B cell (primary cell): ENCODE data around the gene ZNF423. TPM values are rescaled to one million over a fixed set of nuclear protein-coding genes. Genes with fewer than 3 reads are reported as not detected.

Experiments used
- ATAC-seq: fragments of 200-7000 bp; cut with Tn5 transposase; one replicate; pipeline ENCODE4 v1.10.0; 2021; ENCODE audit warnings: low read depth, mild to moderate bottlenecking, moderate number of reproducible peaks, moderate library complexity
- CTCF ChIA-PET: fragments of 350-600 bp; sonication (Branson Sonifier 250); formaldehyde crosslinking; loops from one replicate; lab custom pipeline; 2021; ENCODE audit warnings: antibody characterized with exemption, inconsistent platforms; lab: Charles Lee
- POLR2A ChIA-PET: fragments of 350-600 bp; sonication (Branson Sonifier 250); formaldehyde crosslinking; loops from one replicate; lab custom pipeline; 2021; ENCODE audit warnings: antibody characterized with exemption; lab: Charles Lee
- DNase-seq: peaks from one replicate; pipeline ENCODE4 v3.0.0; 2013
- H2AFZ ChIP-seq: 2 replicates; pipeline ENCODE4 v1.6.1; 2012; ENCODE audit warnings: mild to moderate bottlenecking, low read depth, low read length; ENCODE audit not compliant: insufficient read depth, poor library complexity, severe bottlenecking
- H3K27ac ChIP-seq, 2 donors: 1 replicate in 1 of 2; 2 replicates in 1 of 2; pipeline ENCODE4 v1.5.1; 2012 to 2013; ENCODE audit warnings: low read length in 2 of 2, mild to moderate bottlenecking in 2 of 2, moderate library complexity in 1 of 2
- H3K27me3 ChIP-seq, 4 experiments: fragments of 200-600 bp in 1 of 4; sonication (generic) in 1 of 4; replicated peaks in 1 of 4; 1 replicate in 2 of 4; 2 replicates in 2 of 4; pipeline versions ENCODE4 v1.6.1 to v1.7.0; 2013 to 2016; ENCODE audit warnings: low read length in 3 of 4, mild to moderate bottlenecking in 2 of 4, mixed read lengths in 1 of 4, moderate library complexity in 1 of 4; ENCODE audit not compliant: insufficient read depth in 4 of 4, control insufficient read depth in 3 of 4; ENCODE audit errors: control extremely low read depth in 1 of 4
- H3K36me3 ChIP-seq, 2 experiments: replicated peaks in 1 of 2; 1 replicate in 1 of 2; 2 replicates in 1 of 2; pipeline versions ENCODE4 v1.6.1 to v1.7.1; 2013; ENCODE audit warnings: low read length in 1 of 2; ENCODE audit not compliant: insufficient read depth in 2 of 2, control insufficient read depth in 1 of 2; ENCODE audit errors: control extremely low read depth in 1 of 2, extremely low read depth in 1 of 2
- H3K4me1 ChIP-seq, 2 donors: fragments of 200-600 bp in 1 of 2; sonication (generic) in 1 of 2; 1 replicate in 1 of 2; 2 replicates in 1 of 2; pipeline versions ENCODE4 v1.5.1 to v1.6.1; 2013 to 2017; ENCODE audit warnings: low read length in 2 of 2; ENCODE audit not compliant: control insufficient read depth in 2 of 2, insufficient read depth in 2 of 2
- H3K4me2 ChIP-seq: replicated peaks from 2 replicates; pipeline ENCODE3; 2012; ENCODE audit warnings: mild to moderate bottlenecking, low read depth, low read length; ENCODE audit not compliant: poor library complexity, severe bottlenecking
- H3K4me3 ChIP-seq, 5 experiments: fragments of 200-600 bp in 1 of 5; sonication (generic) in 1 of 5; 1 replicate in 3 of 5; 2 replicates in 2 of 5; pipeline versions ENCODE4 v1.5.1 to v1.7.0; 2011 to 2016; ENCODE audit warnings: low read length in 4 of 5, mild to moderate bottlenecking in 4 of 5, low read depth in 2 of 5, control low read depth in 1 of 5, moderate library complexity in 1 of 5; ENCODE audit not compliant: insufficient read depth in 1 of 5; ENCODE audit errors: control extremely low read depth in 1 of 5, extremely low read depth in 1 of 5
- H3K79me2 ChIP-seq: fragments of 200-600 bp; sonication (generic); one replicate; pipeline ENCODE4 v1.6.0; 2016; ENCODE audit warnings: low read length; ENCODE audit not compliant: control insufficient read depth, insufficient read depth
- H3K9ac ChIP-seq: fragments of 200-600 bp; sonication (generic); 2 replicates; pipeline ENCODE4 v1.6.1; 2017; ENCODE audit warnings: mild to moderate bottlenecking, low read length, moderate library complexity
- H3K9me3 ChIP-seq, 3 donors: one replicate each; pipeline versions ENCODE4 v1.6.1 to v1.7.1; 2013; ENCODE audit warnings: low read length in 2 of 3; ENCODE audit not compliant: control insufficient read depth in 2 of 3, insufficient read depth in 1 of 3; ENCODE audit errors: control extremely low read depth in 1 of 3
- H4K20me1 ChIP-seq: 2 replicates; pipeline ENCODE4 v1.6.0; 2012; ENCODE audit warnings: mild to moderate bottlenecking, low read length; ENCODE audit not compliant: insufficient read depth, control insufficient read depth, poor library complexity, severe bottlenecking
- H3K27ac Mint-ChIP-seq: one replicate; pipeline ENCODE4 v1.8.0; 2021; ENCODE audit warnings: mixed read lengths
- H3K27me3 Mint-ChIP-seq: one replicate; pipeline ENCODE4 v1.8.0; 2021; ENCODE audit warnings: mixed read lengths
- H3K4me1 Mint-ChIP-seq: one replicate; pipeline ENCODE4 v1.8.0; 2021; ENCODE audit warnings: mixed read lengths
- H3K4me3 Mint-ChIP-seq: one replicate; pipeline ENCODE4 v1.8.0; 2021; ENCODE audit warnings: mixed read lengths
- H3K9me3 Mint-ChIP-seq: one replicate; pipeline ENCODE4 v1.8.0; 2022; ENCODE audit warnings: mixed read lengths; ENCODE audit not compliant: insufficient read depth
- CTCF ChIP-seq: fragments of 200-600 bp; IDR thresholded peaks from one replicate; pipeline ENCODE4 v1.8.0; 2022; ENCODE audit warnings: antibody characterized with exemption, mild to moderate bottlenecking
- EZH2 ChIP-seq: IDR thresholded peaks from 2 replicates; pipeline ENCODE4 v1.6.1; 2012; ENCODE audit warnings: borderline replicate concordance, low read depth, mild to moderate bottlenecking, moderate library complexity, low read length; ENCODE audit not compliant: insufficient read depth, poor library complexity, severe bottlenecking
- WGBS: methylation state at CpG from one replicate; pipeline ENCODE4 v1.1.5; 2013; ENCODE audit warnings: missing lambda C conversion rate; ENCODE audit not compliant: insufficient coverage; 5-methylcytosine and 5-hydroxymethylcytosine counted together
- intact Hi-C: fragments of 100-400 bp; cut with micrococcal nuclease; formaldehyde crosslinking; loops from one replicate; pipeline ENCODE4 v1.10.0; 2022
- polyA plus RNA-seq: library from polyadenylated mRNA; depleted of rRNA; stranded (reverse); fragments of >200 nt; gene quantifications from 2 replicates; pipeline ENCODE4 v1.2.3, GENCODE V29; 2012
- total RNA-seq, 2 donors: library from RNA; stranded (reverse); fragments of 120-200 nt in 1 of 2; gene quantifications; 1 replicate in 1 of 2; 2 replicates in 1 of 2; pipeline versions ENCODE4 v1.2.3 to v1.2.4, GENCODE V29; 2013 to 2022

Gene ZNF423
- total and polyA plus RNA-seq, 2 donors (not counting 1 experiment from before 2014, with no cell fraction given) = not detected

GRCh38 chr16:49620158-49620868 lies 235.6 kb downstream of the ZNF423 start:
- H3K27ac Mint-ChIP-seq = no peak overlapping the region
- intact Hi-C loops = no loop called here
- no peak overlapping the region for H3K27ac ChIP-seq
- no peak overlapping the region for H3K4me3 Mint-ChIP-seq
- no peak overlapping the region for H2AFZ ChIP-seq
- H3K4me2 ChIP-seq = no peak overlapping the region
- peaks cover 2% of the 10 kb centered on the region for H3K9me3 Mint-ChIP-seq
- H3K27me3 Mint-ChIP-seq = no peaks in the 10 kb centered on the region
- H3K9ac ChIP-seq = no peak overlapping the region
- no peaks in the 10 kb centered on the region for H3K4me1 Mint-ChIP-seq
- no peaks in the 10 kb centered on the region for H3K4me1 ChIP-seq
- WGBS = 88% methylated on average over 11 of the region's 11 CpGs
- H3K79me2 ChIP-seq = no peaks in the 10 kb centered on the region
- no peaks in the 10 kb centered on the region for H3K36me3 ChIP-seq
- no peak overlapping the region for H3K4me3 ChIP-seq
- no peak for DNase-seq
- H3K9me3 ChIP-seq = peaks cover 0 to 9% (median 0%) of the 10 kb centered on the region in 3 donors
- H4K20me1 ChIP-seq = no peaks in the 10 kb centered on the region
- TF ChIP-seq EZH2 = no peak
- TF ChIP-seq CTCF = no peak
- POLR2A ChIA-PET = no interaction called here
- H3K27me3 ChIP-seq = no peaks in the 10 kb centered on the region
- CTCF ChIA-PET = no interaction called here
- ATAC-seq = no peak

GRCh38 chr16:49619811-49620157 lies 236.1 kb downstream of the ZNF423 start:
- no peak overlapping the region for H3K4me3 Mint-ChIP-seq
- H3K4me1 ChIP-seq = no peaks in the 10 kb centered on the region
- H3K36me3 ChIP-seq = no peaks in the 10 kb centered on the region
- no peak overlapping the region for H2AFZ ChIP-seq
- peaks cover under 1% of the 10 kb centered on the region for H3K9me3 Mint-ChIP-seq
- CTCF ChIA-PET = no interaction called here
- no peak overlapping the region for H3K4me3 ChIP-seq
- TF ChIP-seq EZH2 (no peak), CTCF (no peak)
- POLR2A ChIA-PET = no interaction called here
- no peaks in the 10 kb centered on the region for H3K79me2 ChIP-seq
- no peak for DNase-seq
- H3K27ac Mint-ChIP-seq = no peak overlapping the region
- H3K27me3 Mint-ChIP-seq = no peaks in the 10 kb centered on the region
- no peaks in the 10 kb centered on the region for H4K20me1 ChIP-seq
- H3K9me3 ChIP-seq = peaks cover 0 to 9% (median 0%) of the 10 kb centered on the region in 3 donors
- H3K27me3 ChIP-seq = no peaks in the 10 kb centered on the region
- H3K27ac ChIP-seq = no peak overlapping the region
- no CpG with 5 or more reads among the region's 2 CpGs for WGBS
- ATAC-seq = no peak
- H3K4me1 Mint-ChIP-seq = no peaks in the 10 kb centered on the region
- H3K4me2 ChIP-seq = no peak overlapping the region
- no peak overlapping the region for H3K9ac ChIP-seq
- intact Hi-C loops = no loop called here
